SK-N-SH treated with all-trans-retinoic acid at 6 μM for 48 hours (cell line): ENCODE results near the gene KCNJ12.

ENCODE experiments used
- ATAC-seq: fragments of 200-7000 bp; cut with Tn5 transposase; 3 replicates; pipeline ENCODE4 v1.9.1; 2020; ENCODE audit warnings: mild to moderate bottlenecking, moderate library complexity
- ARNTL ChIP-seq: fragments of 450-650 bp; formaldehyde crosslinking; IDR thresholded peaks from 2 replicates; pipeline ENCODE4 v1.5.0; 2020; ENCODE audit warnings: low read depth, mild to moderate bottlenecking, moderate library complexity, borderline replicate concordance
- BACH2 ChIP-seq: fragments of 250-450 bp; sonication (Bioruptor Pico); IDR thresholded peaks from 2 replicates; pipeline ENCODE4 v1.9.0; 2021; ENCODE audit warnings: mild to moderate bottlenecking, borderline replicate concordance
- CREB5 ChIP-seq: fragments of 250-450 bp; sonication (Bioruptor Pico); IDR thresholded peaks from 2 replicates; pipeline ENCODE4 v1.5.1; 2020; ENCODE audit warnings: low read depth, mild to moderate bottlenecking, moderate library complexity
- CSDC2 ChIP-seq: fragments of 250-450 bp; sonication (Bioruptor Pico); IDR thresholded peaks from 2 replicates; pipeline ENCODE4 v1.5.0; 2020; ENCODE audit warnings: mild to moderate bottlenecking, moderate library complexity
- ESRRG ChIP-seq: fragments of 250-450 bp; sonication (Bioruptor Pico); IDR thresholded peaks from 2 replicates; pipeline ENCODE4 v1.6.1; 2021; ENCODE audit warnings: mild to moderate bottlenecking
- GLIS3 ChIP-seq: fragments of 250-450 bp; sonication (Bioruptor Pico); IDR thresholded peaks from 2 replicates; pipeline ENCODE4 v1.5.0; 2020; ENCODE audit warnings: mild to moderate bottlenecking, moderate library complexity
- OSR1 ChIP-seq: fragments of 250-450 bp; sonication (Bioruptor Pico); IDR thresholded peaks from 2 replicates; pipeline ENCODE4 v1.8.0; 2022; ENCODE audit warnings: moderate library complexity, mild to moderate bottlenecking, inconsistent platforms
- POU6F1 ChIP-seq: fragments of 250-450 bp; sonication (Bioruptor Pico); IDR thresholded peaks from 2 replicates; pipeline ENCODE4 v1.8.0; 2021; ENCODE audit warnings: low read depth, mild to moderate bottlenecking, moderate library complexity, borderline replicate concordance
- PPARA ChIP-seq: fragments of 250-450 bp; sonication (Bioruptor Pico); IDR thresholded peaks from 2 replicates; pipeline ENCODE4 v1.5.0; 2020; ENCODE audit warnings: mild to moderate bottlenecking, borderline replicate concordance
- RARB ChIP-seq: fragments of 250-450 bp; sonication (Bioruptor Pico); IDR thresholded peaks from 2 replicates; pipeline ENCODE4 v1.8.0; 2021; ENCODE audit warnings: mild to moderate bottlenecking, moderate library complexity
- SNAI2 ChIP-seq: fragments of 250-450 bp; sonication (Bioruptor Pico); IDR thresholded peaks from 2 replicates; pipeline ENCODE4 v1.5.0; 2020; ENCODE audit warnings: mild to moderate bottlenecking, moderate library complexity
- TCF4 ChIP-seq: fragments of 250-450 bp; sonication (Bioruptor Pico); IDR thresholded peaks from 2 replicates; pipeline ENCODE4 v1.8.0; 2021; ENCODE audit warnings: mild to moderate bottlenecking, moderate library complexity, borderline replicate concordance
- TOX ChIP-seq: fragments of 250-450 bp; sonication (Bioruptor Pico); IDR thresholded peaks from 2 replicates; pipeline ENCODE4 v1.8.0; 2021; ENCODE audit warnings: mild to moderate bottlenecking, moderate library complexity, borderline replicate concordance
- ZC3H10 ChIP-seq: fragments of 250-450 bp; sonication (Bioruptor Pico); IDR thresholded peaks from 2 replicates; pipeline ENCODE4 v1.5.1; 2021; ENCODE audit warnings: mild to moderate bottlenecking, moderate library complexity
- ZFP3 ChIP-seq: fragments of 250-450 bp; sonication (Bioruptor Pico); IDR thresholded peaks from 2 replicates; pipeline ENCODE4 v1.5.0; 2020; ENCODE audit warnings: mild to moderate bottlenecking, moderate library complexity
- ZFP30 ChIP-seq: fragments of 450-650 bp; formaldehyde crosslinking; IDR thresholded peaks from 2 replicates; pipeline ENCODE4 v1.5.0; 2022; ENCODE audit warnings: mild to moderate bottlenecking, moderate library complexity
- ZNF565 ChIP-seq: fragments of 450-650 bp; formaldehyde crosslinking; conservative IDR thresholded peaks from 2 replicates; pipeline ENCODE4 v1.5.0; 2020; ENCODE audit warnings: low read depth, mild to moderate bottlenecking, moderate library complexity
- ZNF70 ChIP-seq: fragments of 450-650 bp; formaldehyde crosslinking; IDR thresholded peaks from 2 replicates; pipeline ENCODE4 v1.5.0; 2020; ENCODE audit warnings: mild to moderate bottlenecking, moderate library complexity
- TF ChIP-seq, protein P1 (sequence below): fragments of 250-450 bp; sonication (Bioruptor Pico); IDR thresholded peaks from 2 replicates; pipeline ENCODE4 v1.5.0; 2020; ENCODE audit warnings: mild to moderate bottlenecking, moderate library complexity
- TF ChIP-seq, protein P2 (sequence below): fragments of 250-450 bp; sonication (Bioruptor Pico); IDR thresholded peaks from 2 replicates; pipeline ENCODE4 v1.8.0; 2020; ENCODE audit warnings: mild to moderate bottlenecking, moderate library complexity, borderline replicate concordance
- TF ChIP-seq, protein P3 (sequence below): fragments of 250-450 bp; sonication (Bioruptor Pico); IDR thresholded peaks from 2 replicates; pipeline ENCODE4 v1.5.1; 2021; ENCODE audit warnings: mild to moderate bottlenecking, moderate library complexity

Gene KCNJ12

GRCh38 chr17:21460358-21460757 lies 84.2 kb downstream of the KCNJ12 start:
- no peak for ATAC-seq
- TF ChIP-seq ZNF70 (CRISPR knock-in tag) (no peak), TCF4 (no peak), ZC3H10 (CRISPR knock-in tag) (no peak), ZFP3 (CRISPR knock-in tag) (no peak), SNAI2 (CRISPR knock-in tag) (no peak), OSR1 (CRISPR knock-in tag) (no peak), CSDC2 (CRISPR knock-in tag) (no peak), POU6F1 (CRISPR knock-in tag) (no peak), ESRRG (no peak), ZNF565 (no peak), TOX (CRISPR knock-in tag) (no peak), PPARA (CRISPR knock-in tag) (no peak), RARB (CRISPR knock-in tag) (no peak), BACH2 (no peak), ZFP30 (no peak)
- TF ChIP-seq, protein P1, sequence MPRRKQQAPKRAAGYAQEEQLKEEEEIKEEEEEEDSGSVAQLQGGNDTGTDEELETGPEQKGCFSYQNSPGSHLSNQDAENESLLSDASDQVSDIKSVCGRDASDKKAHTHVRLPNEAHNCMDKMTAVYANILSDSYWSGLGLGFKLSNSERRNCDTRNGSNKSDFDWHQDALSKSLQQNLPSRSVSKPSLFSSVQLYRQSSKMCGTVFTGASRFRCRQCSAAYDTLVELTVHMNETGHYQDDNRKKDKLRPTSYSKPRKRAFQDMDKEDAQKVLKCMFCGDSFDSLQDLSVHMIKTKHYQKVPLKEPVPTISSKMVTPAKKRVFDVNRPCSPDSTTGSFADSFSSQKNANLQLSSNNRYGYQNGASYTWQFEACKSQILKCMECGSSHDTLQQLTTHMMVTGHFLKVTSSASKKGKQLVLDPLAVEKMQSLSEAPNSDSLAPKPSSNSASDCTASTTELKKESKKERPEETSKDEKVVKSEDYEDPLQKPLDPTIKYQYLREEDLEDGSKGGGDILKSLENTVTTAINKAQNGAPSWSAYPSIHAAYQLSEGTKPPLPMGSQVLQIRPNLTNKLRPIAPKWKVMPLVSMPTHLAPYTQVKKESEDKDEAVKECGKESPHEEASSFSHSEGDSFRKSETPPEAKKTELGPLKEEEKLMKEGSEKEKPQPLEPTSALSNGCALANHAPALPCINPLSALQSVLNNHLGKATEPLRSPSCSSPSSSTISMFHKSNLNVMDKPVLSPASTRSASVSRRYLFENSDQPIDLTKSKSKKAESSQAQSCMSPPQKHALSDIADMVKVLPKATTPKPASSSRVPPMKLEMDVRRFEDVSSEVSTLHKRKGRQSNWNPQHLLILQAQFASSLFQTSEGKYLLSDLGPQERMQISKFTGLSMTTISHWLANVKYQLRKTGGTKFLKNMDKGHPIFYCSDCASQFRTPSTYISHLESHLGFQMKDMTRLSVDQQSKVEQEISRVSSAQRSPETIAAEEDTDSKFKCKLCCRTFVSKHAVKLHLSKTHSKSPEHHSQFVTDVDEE: no peak
- TF ChIP-seq, protein P2, sequence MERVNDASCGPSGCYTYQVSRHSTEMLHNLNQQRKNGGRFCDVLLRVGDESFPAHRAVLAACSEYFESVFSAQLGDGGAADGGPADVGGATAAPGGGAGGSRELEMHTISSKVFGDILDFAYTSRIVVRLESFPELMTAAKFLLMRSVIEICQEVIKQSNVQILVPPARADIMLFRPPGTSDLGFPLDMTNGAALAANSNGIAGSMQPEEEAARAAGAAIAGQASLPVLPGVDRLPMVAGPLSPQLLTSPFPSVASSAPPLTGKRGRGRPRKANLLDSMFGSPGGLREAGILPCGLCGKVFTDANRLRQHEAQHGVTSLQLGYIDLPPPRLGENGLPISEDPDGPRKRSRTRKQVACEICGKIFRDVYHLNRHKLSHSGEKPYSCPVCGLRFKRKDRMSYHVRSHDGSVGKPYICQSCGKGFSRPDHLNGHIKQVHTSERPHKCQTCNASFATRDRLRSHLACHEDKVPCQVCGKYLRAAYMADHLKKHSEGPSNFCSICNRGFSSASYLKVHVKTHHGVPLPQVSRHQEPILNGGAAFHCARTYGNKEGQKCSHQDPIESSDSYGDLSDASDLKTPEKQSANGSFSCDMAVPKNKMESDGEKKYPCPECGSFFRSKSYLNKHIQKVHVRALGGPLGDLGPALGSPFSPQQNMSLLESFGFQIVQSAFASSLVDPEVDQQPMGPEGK (CRISPR knock-in tag): no peak
- TF ChIP-seq, protein P3, sequence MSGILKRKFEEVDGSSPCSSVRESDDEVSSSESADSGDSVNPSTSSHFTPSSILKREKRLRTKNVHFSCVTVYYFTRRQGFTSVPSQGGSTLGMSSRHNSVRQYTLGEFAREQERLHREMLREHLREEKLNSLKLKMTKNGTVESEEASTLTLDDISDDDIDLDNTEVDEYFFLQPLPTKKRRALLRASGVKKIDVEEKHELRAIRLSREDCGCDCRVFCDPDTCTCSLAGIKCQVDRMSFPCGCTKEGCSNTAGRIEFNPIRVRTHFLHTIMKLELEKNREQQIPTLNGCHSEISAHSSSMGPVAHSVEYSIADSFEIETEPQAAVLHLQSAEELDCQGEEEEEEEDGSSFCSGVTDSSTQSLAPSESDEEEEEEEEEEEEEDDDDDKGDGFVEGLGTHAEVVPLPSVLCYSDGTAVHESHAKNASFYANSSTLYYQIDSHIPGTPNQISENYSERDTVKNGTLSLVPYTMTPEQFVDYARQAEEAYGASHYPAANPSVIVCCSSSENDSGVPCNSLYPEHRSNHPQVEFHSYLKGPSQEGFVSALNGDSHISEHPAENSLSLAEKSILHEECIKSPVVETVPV (CRISPR knock-in tag): no peak

DNA sequence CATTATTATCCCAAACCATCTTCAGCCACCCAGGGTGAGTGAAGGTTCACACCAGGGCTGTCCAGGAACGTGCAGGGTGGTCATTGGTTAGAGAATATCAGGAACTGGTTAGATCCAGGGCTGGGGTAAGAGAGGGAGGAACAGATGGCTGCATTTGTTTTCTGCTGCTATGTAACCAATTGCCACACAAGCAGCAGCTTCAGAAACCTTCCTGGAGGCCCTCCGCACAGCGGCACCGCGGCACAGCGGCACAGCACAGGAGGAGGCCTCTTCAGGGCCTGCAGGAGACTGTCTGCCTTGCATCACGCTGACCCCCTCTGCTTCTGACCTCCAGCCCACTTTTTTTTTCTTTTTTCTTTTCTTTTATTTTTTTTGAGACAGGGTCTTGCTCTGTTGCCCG lies 86.1 kb downstream of the KCNJ12 start:
- no peak for ATAC-seq
- TF ChIP-seq ZC3H10 (CRISPR knock-in tag): no peak
- no peak for TF ChIP-seq SNAI2 (CRISPR knock-in tag)
- no peak for TF ChIP-seq BACH2
- no peak for TF ChIP-seq ZNF565
- TF ChIP-seq, protein P3 (CRISPR knock-in tag): no peak
- no peak for TF ChIP-seq CSDC2 (CRISPR knock-in tag)
- TF ChIP-seq CREB5 (CRISPR knock-in tag): no peak
- TF ChIP-seq TOX (CRISPR knock-in tag): no peak
- TF ChIP-seq ARNTL (CRISPR knock-in tag): no peak
- no peak for TF ChIP-seq TCF4
- TF ChIP-seq, protein P1: no peak
- no peak for TF ChIP-seq ZNF70 (CRISPR knock-in tag)
- no peak for TF ChIP-seq PPARA (CRISPR knock-in tag)
- TF ChIP-seq ZFP30: no peak
- no peak for TF ChIP-seq GLIS3 (CRISPR knock-in tag)
- no peak for TF ChIP-seq POU6F1 (CRISPR knock-in tag)
- TF ChIP-seq OSR1 (CRISPR knock-in tag): no peak
- TF ChIP-seq ESRRG: no peak
